Pancreas (tissue), 10 donors: ENCODE results near the gene EGFLAM. TPM values are rescaled to one million over a fixed set of nuclear protein-coding genes. Genes with fewer than 3 reads are reported as not detected.

Experiments
- ATAC-seq, 4 donors: fragments of 200-7000 bp; cut with Tn5 transposase; one replicate each; pipeline versions ENCODE4 v1.8.0 to v1.9.1; 2020; ENCODE audit warnings: mild to moderate bottlenecking in 4 of 4, moderate library complexity in 4 of 4
- DNase-seq, 6 donors: peaks; one replicate each; pipeline ENCODE4 v3.0.0-alpha.2; 2020
- FAIRE-seq: peaks from 2 replicates; lab custom pipeline; 2012; peaks lifted over from hg19 to GRCh38; lab: Jason Lieb, UNC
- H3K27ac ChIP-seq, 4 donors: fragments of 200-600 bp; sonication (generic); 1 replicate in 3 of 4; 2 replicates in 1 of 4; pipeline versions ENCODE4 v1.5.0 to v1.8.0; 2020
- H3K27me3 ChIP-seq, 4 donors: fragments of 200-600 bp; one replicate each; pipeline ENCODE4 v1.8.0; 2021
- H3K36me3 ChIP-seq, 3 donors: fragments of 200-600 bp; sonication (generic) in 1 of 3; one replicate each; pipeline versions ENCODE4 v1.5.0 to v1.8.0; 2020 to 2021
- H3K4me1 ChIP-seq, 3 donors: fragments of 200-600 bp; one replicate each; pipeline ENCODE4 v1.8.0; 2021
- H3K4me3 ChIP-seq, 4 donors: fragments of 200-600 bp; sonication (generic) in 2 of 4; one replicate each; pipeline versions ENCODE4 v1.5.0 to v1.8.0; 2020 to 2021
- H3K9me3 ChIP-seq, 4 donors: fragments of 200-600 bp; one replicate each; pipeline ENCODE4 v1.8.0; 2021
- WGBS, 2 donors: extraction: QIAGEN DNeasy Blood & Tissue Kit; methylation state at CpG; one replicate each; pipeline ENCODE4 v1.1.7; 2013; 5-methylcytosine and 5-hydroxymethylcytosine counted together
- intact Hi-C, 3 donors: fragments of 100-400 bp; cut with DNase I; formaldehyde crosslinking; loops; one replicate each; pipeline versions ENCODE4 v1.11.1 to v1.14.2; 2022
- polyA plus RNA-seq, 2 donors: library from polyadenylated mRNA; stranded (reverse); fragments of 200-250 nt; gene quantifications; one replicate each; pipeline ENCODE4 v1.2.3, GENCODE V29; 2013
- total RNA-seq, 6 donors: library from RNA; stranded (reverse); fragmentation: NEBNext Ultra II Directional in 4 of 6; extraction: Animal tissue kit (Norgen Biotek cat#: 25700) in 4 of 6; gene quantifications; one replicate each; pipeline versions ENCODE4 v1.2.1 to v1.2.4, GENCODE V29; 2021 to 2023
- TF ChIP-seq, protein P1 (sequence below), 4 donors: fragments of 200-600 bp; sonication (generic) in 3 of 4; IDR thresholded peaks; one replicate each; pipeline versions ENCODE4 v1.5.0 to v1.8.0; 2021; ENCODE audit warnings: antibody characterized with exemption in 4 of 4
- donor health status: healthy with polysubstance abuse.
- donor health status: DM: no; HTN: no; CAD: no; lungs with moderate emphysema.
- donor health status: DM: no; HTN: no; CAD: no.
- donor health status: control.
- donor health status: control.
- donor health status: Bipolar disorder and iron deficiency.
- donor health status: DM: yes; HTN: yes; CAD: no.
- donor health status: DM: no; HTN: no; CAD: no.
- donor health status: DM: no; HTN: no; CAD: no.
- donor health status: DM: yes; HTN: yes; CAD: no.

EGFLAM gene
- total and polyA plus RNA-seq, 8 donors, result 0.73 to 2.4 (median 1.1) TPM

DNA sequence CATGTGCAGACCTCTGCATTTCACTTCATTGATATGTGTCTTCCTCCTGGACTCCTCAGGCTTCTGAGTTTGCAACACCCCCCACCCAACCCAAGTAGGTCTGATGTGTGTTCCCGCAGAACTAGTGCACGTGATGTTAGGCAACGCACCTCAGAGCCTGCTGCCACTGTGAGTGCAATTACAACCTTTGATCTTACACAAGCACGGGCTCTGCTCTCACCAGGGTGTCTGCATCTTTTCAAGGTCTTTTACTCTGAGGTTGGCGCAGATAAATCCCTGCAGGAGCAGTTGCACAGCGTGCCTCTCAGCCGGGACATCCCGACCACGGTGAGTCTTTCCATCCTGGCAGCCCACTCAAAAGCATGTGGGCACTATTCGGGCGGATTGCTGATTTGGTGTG, 80.1 kb downstream of the EGFLAM start:
- no peak overlapping the region for H3K27ac ChIP-seq
- intact Hi-C loops, result no loop called here
- H3K4me3 ChIP-seq, result no peak overlapping the region
- no peaks in the 10 kb centered on the region for H3K4me1 ChIP-seq
- peaks cover 0 to 13% (median 0%) of the 10 kb centered on the region in 4 donors for H3K27me3 ChIP-seq
- ATAC-seq (no peak), FAIRE-seq (no peak), DNase-seq (no peak)
- TF ChIP-seq, protein P1, sequence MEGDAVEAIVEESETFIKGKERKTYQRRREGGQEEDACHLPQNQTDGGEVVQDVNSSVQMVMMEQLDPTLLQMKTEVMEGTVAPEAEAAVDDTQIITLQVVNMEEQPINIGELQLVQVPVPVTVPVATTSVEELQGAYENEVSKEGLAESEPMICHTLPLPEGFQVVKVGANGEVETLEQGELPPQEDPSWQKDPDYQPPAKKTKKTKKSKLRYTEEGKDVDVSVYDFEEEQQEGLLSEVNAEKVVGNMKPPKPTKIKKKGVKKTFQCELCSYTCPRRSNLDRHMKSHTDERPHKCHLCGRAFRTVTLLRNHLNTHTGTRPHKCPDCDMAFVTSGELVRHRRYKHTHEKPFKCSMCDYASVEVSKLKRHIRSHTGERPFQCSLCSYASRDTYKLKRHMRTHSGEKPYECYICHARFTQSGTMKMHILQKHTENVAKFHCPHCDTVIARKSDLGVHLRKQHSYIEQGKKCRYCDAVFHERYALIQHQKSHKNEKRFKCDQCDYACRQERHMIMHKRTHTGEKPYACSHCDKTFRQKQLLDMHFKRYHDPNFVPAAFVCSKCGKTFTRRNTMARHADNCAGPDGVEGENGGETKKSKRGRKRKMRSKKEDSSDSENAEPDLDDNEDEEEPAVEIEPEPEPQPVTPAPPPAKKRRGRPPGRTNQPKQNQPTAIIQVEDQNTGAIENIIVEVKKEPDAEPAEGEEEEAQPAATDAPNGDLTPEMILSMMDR (IDR thresholded peaks at IDR 0.05), result no peak
- 19 to 23% methylated on average over 11 of the region's 11 CpGs for WGBS, 2 donors
- no peaks in the 10 kb centered on the region for H3K9me3 ChIP-seq
- no peaks in the 10 kb centered on the region for H3K36me3 ChIP-seq

DNA sequence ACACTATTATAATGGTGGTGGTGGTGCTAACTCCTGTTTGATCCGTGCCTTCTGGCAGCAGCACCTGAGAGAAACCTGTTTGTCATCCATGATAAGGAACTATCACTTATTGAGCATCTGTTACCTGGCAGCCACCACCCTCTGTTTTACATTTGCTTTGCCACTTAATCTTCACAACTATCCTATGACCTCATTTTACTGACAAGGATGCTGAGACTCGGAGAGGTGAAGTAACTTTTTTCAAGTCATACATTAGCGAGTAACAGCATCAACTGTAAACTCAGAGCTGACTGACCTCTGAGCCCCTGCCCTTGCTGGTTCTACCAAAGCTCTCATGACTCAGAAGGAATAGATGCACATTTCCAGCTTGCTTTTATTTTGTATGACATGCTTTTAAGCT, 81.1 kb downstream of the EGFLAM start:
- H3K4me1 ChIP-seq, result no peaks in the 10 kb centered on the region
- H3K27me3 ChIP-seq, result peaks cover 0 to 13% (median 0%) of the 10 kb centered on the region in 4 donors
- no peaks in the 10 kb centered on the region for H3K9me3 ChIP-seq
- H3K4me3 ChIP-seq, result no peak overlapping the region
- no peak for DNase-seq
- TF ChIP-seq, protein P1 (IDR thresholded peaks at IDR 0.05), result no peak
- no peak for ATAC-seq
- no peaks in the 10 kb centered on the region for H3K36me3 ChIP-seq
- intact Hi-C loops, result no loop called here
- FAIRE-seq, result no peak
- no peak overlapping the region for H3K27ac ChIP-seq
- 22% methylated on average over 3 of the region's 3 CpGs for WGBS, 2 donors

DNA sequence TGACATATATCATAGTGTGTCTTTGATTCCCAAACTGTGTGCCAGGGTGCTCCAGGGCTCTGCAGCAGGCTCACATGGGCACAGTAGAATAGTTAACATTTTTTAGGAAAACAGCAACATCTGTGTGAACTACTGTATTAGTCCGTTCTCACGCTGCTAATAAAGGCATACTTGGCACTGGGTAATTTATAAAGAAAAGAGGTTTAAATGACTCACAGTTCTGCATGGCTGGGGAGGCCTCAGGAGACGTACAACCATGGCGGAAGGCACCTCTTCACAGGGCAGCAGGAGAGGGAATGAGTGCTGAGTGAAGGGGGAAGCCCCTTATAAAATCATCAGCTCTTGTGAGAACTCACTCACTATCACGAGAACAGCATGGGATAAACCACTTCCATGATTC, 82.7 kb downstream of the EGFLAM start:
- ATAC-seq, result no peak

DNA sequence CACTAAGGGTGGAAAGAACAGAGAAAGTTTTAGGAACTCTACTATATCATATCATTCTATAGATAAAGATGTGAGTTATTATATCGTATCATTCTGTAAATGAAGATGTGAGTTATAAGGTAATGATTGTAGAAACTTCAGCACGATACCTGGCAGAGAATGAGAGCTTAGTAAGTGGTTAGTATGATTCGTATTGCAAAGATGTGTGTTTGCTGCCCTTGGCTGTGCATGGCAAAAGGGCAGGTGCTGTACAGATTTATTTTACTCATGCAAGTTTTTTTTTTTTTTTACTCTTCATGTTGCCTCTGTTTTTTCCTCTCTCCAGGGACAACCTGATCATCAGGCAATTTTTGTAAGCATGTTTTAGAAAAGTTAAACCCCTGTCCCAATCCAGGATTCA, 83.3 kb downstream of the EGFLAM start:
- ATAC-seq, result no peak
- Histone ChIP-seq H3K36me3 (no peaks in the 10 kb centered on the region), H3K9me3 (no peaks in the 10 kb centered on the region), H3K27me3 (peaks cover 0 to 4% (median 0%) of the 10 kb centered on the region in 4 donors), H3K27ac (no peak overlapping the region), H3K4me1 (no peaks in the 10 kb centered on the region), H3K4me3 (no peak overlapping the region)
- WGBS, 2 donors, result 31 to 51% methylated on average over 3 of the region's 3 CpGs
- TF ChIP-seq, protein P1 (IDR thresholded peaks at IDR 0.05), result no peak
- no peak for FAIRE-seq
- DNase-seq, result no peak
- intact Hi-C loops, result no loop called here

More for the DNA sequence above, 82.7 kb downstream of the EGFLAM start:
- 63 to 66% methylated on average over 5 of the region's 5 CpGs for WGBS, 2 donors
- DNase-seq (no peak), FAIRE-seq (no peak)
- intact Hi-C loops, result no loop called here
- TF ChIP-seq, protein P1 (IDR thresholded peaks at IDR 0.05), result no peak
- Histone ChIP-seq H3K27ac (no peak overlapping the region), H3K9me3 (no peaks in the 10 kb centered on the region), H3K4me3 (no peak overlapping the region), H3K4me1 (no peaks in the 10 kb centered on the region), H3K36me3 (no peaks in the 10 kb centered on the region), H3K27me3 (peaks cover 0 to 5% (median 0%) of the 10 kb centered on the region in 4 donors)

DNA sequence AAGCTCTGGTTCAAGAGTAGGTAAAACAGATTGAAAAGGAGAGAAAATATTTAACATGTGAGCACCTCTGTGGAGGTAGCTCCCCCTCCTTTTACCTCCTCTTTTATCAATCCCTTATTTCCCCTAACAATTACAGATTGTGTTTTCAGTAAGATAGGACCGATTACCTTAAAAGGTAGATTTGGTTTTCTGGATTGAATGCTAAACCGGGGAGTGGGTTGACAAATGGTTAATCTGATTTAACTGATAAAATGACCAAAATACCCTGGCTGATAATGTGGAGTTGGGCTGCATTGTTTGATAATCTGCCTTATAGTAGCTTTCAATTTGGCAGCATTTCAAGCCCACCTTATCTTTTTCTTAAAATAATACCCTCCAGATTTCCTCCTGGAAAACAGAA, 83.9 kb downstream of the EGFLAM start:
- DNase-seq, result no peak
- Histone ChIP-seq H3K4me1 (no peaks in the 10 kb centered on the region), H3K27ac (no peak overlapping the region), H3K27me3 (peaks cover 0 to 4% (median 0%) of the 10 kb centered on the region in 4 donors), H3K4me3 (no peak overlapping the region), H3K36me3 (no peaks in the 10 kb centered on the region), H3K9me3 (no peaks in the 10 kb centered on the region)
- intact Hi-C loops, result no loop called here
- 10% methylated on average over 2 of the region's 2 CpGs for WGBS, 2 donors
- TF ChIP-seq, protein P1 (IDR thresholded peaks at IDR 0.05), result no peak
- no peak for ATAC-seq
- FAIRE-seq, result no peak
